NOMO-1 (cell line): Measurements from ENCODE around the gene ZNF735.
"Not testable (repeated sequence)": the region's sequence is repeated elsewhere in the genome, so short reads cannot be mapped to it uniquely, and the experiment has no call there.

Source experiments
- DNase-seq, 2 experiments: peaks; one replicate each; lab custom pipeline; 2025; ENCODE audit not compliant: unreplicated experiment in 2 of 2; lab: John Stamatoyannopoulos, UW

Gene ZNF735

DNA sequence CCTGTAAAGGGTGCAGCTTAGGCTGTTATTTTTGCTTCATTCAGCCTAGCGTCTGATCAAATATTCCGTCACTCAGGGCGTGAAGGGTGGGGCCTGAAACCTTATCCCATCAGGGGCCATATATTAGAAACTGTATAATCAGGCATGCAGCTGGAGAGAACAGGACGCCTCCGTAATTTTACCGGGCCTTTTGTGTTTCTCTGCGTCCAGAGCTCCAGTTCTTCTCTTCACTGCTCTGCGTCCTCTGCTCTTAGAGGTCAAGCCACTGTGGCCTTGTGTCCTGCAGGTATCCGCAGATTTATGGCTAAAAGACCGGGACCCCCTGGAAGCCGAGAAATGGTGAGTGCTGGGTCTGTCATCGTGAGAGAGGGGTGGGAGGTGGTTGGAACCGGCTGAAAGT is at the start of gene ZNF735:
Gene ZNF735, plus strand, starts transcription at position 301 of the 400 bp plus-strand sequence. Its CDS starts 0 bp downstream, at position 301.
- no peak for DNase-seq

DNA sequence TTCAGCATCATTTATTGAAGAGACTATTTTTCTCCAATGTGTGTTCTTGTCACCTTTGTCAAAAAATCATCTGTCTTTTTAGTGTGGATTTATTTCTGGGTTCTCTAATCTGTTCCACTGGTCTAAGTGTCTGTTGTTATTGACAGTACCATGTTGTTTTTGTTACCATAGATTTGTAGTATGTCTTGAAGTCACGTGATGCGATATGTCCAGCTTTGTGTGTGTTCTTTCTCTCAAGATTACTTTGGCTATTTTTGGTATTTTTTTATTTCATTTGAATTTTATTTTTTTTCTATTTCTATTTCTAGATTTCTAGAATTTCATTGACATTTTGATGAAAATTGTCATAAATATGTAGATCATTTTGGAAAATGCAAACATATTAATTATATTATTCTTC is 36.0 kb upstream of the ZNF735 start:
- DNase-seq, result not testable (repeated sequence)

DNA sequence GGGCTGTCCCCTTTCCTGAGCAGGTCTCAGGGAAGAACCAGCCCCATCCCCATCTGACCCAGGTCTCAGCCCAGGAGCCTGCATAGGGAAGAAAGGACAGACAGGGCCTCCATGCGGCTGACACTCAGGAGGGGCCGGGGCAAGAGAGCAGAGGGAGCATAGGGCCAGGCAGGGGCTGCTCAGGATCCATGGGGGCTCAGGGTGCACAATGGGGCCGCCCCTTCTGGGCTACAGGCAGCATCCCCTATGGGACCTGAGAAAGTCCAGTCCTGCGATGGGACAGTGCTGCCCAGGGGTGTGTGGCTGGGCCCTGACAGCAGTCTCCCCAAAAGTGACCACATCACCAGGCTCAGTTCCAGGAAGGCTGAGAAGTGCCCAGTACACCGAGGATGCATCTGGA is 32.7 kb upstream of the ZNF735 start:
- DNase-seq, result no peak

DNA sequence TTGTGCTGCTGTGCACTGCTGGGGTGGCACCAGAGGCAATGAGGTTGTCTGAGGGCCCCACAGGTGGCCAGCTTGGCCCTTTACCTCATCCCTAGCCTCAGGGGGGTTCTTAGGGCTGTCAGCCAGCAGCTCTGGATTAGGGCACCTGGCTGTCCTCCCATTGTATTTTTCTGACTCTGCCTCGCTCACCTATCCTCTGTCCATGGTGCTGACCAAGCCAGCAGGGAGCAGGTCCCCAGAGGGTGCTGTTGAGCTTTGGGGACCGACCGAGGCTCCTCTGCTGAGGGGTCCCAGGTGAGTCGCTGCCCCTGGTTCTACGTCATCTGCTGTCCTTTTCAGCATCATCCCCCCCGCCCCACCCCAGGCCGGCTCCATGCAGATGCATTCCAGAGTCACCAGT is 32.1 kb upstream of the ZNF735 start:
- DNase-seq, result no peak

DNA sequence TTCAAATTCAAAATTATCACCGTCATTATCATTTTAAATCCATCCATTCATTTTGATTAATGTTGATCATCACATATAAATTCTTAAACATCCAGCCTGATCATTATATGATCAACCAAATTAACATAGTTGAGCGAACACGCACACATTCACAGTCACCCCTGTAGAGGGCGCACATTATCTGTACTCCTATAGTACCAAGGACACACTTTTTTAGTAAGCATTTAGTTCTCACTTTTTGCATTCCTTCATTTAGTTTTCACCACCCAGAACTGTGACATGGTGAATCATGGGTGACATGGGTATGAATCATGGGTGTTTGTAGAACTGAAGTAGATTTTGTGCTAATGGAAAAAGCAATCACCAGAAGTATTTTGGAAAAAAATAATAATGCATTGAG is 26.0 kb upstream of the ZNF735 start:
- DNase-seq, result no peak

DNA sequence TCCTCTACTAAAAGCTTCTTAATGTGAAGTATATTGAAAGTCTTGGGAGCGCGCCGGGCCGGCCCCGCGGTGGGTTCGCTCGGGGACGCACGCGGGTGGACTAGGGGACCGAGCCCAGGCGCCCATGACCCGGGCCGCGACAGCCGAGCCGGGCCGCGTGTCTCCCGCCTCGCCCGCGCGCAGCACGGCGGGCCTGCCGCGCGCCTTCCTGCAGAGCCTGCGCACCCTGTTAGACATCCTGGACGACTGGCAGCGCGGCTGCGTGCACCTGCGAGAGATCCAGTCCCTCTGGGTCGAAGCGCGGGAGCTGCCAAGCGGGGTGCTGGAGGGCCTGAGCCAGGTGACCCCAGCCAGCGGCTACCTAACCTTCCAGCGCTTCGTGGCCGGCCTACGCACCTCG is 25.4 kb upstream of the ZNF735 start:
- no peak for DNase-seq

DNA sequence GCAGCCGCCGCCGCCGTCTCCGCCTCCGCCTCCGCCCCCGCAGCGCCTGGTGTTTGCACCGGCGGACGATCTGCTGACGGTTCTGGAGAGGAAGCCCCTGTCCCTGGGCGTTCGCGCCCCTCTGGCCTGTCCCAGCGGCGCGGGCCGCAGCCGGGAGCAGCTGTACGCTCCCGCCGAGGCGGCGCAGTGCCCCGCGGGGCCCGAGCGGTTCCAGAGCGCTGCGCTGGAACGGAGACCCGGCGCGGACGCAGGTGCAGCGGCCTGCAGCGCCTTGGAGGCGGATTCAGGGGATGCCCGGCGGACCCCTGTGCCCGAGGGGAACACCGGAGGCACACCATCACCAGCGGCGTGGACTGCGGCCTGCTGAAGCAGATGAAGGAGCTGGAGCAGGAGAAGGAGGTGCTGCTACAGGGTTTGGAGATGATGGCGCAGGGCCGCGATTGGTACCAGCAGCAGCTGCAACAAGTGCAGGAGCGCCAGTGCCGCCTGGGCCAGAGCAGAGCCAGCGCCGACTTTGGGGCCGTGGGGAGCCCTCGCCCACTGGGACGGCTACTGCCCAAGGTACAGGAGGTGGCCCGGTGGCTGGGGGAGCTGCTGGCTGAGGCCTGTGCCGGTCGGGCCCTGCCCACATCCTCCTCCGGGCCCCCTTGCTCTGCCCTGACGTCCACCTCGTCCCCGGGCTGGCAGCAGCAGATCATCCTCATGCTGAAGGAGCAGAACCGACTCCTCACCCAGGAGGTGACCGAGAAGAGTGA is 24.8 kb upstream of the ZNF735 start:
- no peak for DNase-seq

DNA sequence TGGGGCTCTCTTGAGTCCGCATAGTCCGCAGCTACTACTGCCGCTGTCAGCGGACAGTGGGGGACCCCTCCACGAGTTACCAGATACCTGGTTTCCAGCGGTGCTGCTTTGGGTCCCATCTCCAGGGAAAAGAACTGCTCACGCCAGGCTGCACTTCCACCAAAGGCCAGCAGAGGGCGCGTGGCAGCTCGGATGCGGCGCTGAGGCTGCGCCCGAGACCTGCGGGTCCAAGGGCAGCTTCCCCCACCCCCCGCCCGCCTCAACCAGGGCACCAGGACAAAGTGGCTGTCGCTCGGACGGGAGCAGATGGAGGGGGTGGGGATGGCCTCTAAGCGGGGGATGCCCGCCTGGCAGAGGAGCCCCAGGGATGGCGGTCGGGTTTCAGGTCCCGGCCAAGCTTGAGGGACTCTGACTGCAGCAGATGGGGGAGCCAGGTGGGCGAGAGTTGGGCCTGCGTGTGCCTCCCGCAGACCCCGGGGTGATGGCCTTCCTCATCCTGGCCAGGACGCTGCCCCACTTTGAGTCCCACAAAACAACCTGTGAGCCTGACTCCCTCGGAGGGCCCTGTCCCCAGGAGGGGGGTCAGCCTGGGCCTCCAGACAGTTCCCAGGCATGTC is 23.8 kb upstream of the ZNF735 start:
- no peak for DNase-seq

DNA sequence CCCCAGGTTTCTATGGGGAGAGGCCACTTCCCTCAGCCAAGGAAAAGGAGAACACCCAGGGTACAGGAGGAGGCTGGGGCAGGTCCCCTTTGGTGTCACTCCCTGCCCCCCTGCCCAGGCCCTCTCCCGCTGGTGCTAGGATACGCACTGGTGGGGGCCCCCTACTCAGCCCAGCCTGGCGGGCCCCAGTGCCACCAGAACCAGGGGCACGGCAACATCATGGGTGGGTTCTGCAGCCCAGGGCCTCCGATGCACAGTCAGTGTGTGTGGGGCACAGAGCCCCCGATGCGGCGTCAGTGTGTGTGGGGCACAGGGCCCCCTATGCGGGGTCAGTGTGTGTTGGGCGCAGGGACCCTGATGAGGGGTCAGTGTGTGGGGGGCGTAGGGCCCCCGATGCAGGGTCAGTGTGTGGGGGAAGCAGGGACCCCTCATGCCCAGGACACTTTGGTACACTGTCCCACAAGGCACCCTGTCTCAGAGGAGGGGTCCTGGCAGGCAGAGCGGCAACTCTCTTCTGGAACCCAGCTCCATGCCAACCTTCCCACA is 23.1 kb upstream of the ZNF735 start:
- no peak for DNase-seq

DNA sequence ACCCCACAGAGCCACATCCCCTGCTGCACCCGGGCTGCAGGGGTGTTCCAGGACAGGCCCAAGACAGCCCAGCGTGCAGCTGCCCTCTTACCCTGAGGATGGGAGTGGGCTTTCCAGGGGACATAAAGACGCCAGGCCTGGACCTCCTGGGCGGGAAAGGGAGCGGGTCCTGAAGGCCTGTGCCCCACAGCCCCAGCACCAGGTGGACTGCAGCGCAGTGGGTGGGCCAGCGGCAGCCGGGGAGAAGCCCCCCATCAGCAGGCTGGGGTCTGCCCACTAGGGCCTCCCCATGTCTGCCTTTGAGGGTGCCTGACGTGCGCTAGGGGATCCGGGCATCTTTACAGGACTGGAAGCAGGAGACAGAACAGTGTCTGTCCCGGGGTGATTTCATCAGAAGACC is 22.6 kb upstream of the ZNF735 start:
- DNase-seq, result no peak

DNA sequence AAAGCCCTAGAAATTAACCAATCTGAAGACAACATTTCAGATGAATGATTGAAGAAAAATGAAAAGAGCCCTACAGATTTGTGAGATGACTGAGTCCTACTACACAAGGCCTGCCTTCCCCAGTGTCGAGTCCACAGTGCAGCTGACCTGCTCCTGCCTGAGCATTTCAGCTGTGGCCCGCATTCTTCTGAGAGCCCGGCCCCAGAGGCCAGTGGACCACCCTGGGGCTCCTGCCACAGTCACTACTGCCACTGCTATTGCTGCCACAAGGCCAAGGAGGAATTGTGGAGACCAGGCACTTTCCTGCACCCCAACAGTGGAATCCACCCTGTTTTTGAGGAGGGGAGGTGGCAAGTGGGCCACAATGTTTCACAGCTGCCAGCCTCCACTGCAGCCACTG is 19.6 kb upstream of the ZNF735 start:
- no peak for DNase-seq

DNA sequence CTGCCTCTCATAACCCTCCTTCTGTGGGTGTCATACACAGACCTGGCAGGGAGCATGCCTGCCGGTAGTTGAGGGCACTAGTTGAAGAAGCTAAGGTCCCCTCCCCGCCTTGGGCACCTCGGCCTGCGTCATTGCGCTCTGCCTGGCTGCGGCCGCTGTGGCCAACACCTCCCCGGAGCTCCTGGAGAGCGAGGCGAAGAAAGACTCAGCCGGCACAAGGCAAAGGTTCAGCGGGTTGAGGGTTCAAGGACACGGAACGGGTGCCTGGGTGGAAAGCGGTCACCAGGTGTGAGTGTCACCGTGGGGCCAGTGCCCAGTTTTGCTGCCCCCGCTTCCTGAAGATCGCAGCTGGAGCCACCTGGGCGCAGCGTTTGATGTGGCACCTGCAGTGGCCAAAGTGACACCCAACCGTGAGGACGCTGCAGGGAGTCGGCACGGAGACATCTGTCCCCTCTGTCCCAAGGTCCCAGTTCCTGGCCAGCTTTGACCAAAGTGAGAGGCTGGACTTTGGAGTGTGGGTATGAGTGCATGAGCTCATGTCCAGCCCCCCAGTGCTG is 14.8 kb upstream of the ZNF735 start:
- DNase-seq, result no peak

DNA sequence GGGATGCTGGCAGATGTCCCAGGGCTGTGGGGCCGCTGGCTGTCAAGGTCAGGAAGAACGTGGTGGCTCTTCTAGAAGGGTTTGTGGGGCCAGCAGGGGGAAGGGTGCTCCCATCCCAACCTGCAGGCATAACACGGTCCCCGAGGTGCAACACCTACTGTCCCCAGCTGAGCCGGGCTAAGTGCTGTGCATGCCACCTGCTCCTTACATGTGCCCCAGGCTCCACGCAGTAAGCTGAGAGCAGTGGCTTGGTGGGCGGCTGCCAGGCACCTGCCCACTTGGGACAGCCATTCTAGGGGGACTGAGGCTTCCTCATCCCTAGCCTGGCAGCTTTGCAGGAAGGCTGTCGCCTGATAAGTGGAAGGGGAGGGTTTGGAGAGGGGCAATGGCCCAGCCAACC is 14.2 kb upstream of the ZNF735 start:
- no peak for DNase-seq

DNA sequence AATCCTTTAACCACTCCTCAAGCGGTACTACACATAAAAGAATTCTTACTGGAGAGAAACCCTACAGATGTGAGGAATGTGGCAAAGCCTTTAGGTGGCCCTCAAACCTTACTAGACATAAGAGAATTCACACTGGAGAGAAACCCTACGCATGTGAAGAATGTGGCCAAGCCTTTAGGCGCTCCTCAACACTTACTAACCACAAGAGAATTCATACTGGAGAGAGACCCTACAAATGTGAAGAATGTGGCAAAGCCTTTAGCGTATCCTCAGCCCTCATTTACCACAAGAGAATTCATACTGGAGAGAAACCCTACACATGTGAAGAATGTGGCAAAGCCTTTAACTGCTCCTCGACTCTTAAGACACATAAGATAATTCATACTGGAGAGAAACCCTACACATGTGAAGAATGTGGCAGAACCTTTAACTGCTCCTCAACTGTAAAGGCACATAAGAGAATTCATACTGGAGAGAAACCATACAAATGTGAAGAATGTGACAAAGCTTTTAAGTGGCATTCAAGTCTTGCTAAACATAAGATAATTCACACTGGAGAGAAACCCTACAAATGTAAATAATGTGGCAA is 12.8 kb downstream of the ZNF735 start:
- not testable (repeated sequence) for DNase-seq

DNA sequence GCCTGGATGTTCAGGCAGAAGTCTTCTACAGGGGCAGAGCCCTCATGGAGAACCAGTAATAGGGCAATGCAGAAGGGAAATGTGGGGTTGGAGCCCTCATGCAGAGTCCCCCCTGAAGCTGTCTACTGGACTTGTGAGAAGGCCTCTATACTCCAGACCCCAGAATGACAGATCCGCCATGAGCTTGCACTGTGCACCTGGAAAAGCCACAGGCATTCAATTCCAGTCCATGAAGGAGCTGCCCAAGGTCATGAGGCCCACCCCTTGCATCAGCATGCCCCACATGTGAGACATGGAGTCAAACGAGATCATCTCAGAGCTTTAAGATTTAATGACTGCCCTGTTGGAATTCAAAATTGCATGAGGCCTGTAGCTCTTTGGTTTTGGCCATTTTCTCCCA is 16.4 kb downstream of the ZNF735 start:
- DNase-seq, result no peak

DNA sequence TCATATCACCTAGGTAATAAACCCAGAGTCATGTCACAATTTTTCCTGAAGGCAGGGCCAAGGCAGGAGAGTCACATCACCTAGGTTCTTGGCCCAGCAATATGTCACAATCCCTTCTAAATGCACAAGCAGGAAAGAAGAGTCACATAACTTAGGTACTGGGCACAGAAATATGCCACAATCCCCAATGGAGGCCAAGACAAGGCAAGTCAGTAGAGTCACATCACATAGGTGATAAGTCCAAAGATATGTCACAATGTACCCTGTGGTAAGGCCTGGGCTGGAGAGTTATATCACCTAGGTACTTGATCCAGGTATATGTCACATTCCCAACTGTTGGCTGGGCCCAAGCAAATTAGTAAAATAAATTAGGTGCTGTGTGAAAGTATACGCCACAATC is 21.2 kb downstream of the ZNF735 start, which contains the start of gene ZNF679:
Gene ZNF679, plus strand, starts transcription at position 301 of the 400 bp plus-strand sequence. CDS start 20,644 bp downstream, outside the sequence.
- not testable (repeated sequence) for DNase-seq

DNA sequence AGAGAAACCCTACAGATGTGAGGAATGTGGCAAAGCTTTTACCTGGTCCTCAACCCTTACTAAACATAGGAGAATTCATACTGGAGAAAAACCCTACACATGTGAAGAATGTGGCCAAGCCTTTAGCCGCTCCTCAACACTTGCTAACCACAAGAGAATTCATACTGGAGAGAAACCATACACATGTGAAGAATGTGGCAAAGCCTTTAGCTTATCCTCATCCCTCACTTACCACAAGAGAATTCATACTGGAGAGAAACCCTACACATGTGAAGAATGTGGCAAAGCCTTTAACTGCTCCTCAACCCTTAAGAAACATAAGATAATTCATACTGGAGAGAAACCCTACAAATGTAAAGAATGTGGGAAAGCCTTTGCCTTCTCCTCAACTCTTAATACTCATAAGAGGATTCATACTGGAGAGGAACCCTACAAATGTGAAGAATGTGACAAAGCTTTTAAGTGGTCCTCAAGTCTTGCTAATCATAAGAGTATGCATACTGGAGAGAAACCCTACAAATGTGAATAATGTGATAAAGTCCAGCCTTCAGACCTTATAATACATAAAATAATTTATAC is 59.4 kb downstream of the ZNF735 start:
- no peak for DNase-seq
